HEK293 (cell line): ENCODE data around the gene LEFTY1.

Experiments used
- CTCF ChIA-PET: fragments of 350-600 bp; formaldehyde crosslinking; extraction: SDS; loops from one replicate; lab custom pipeline; 2021; ENCODE audit warnings: antibody characterized with exemption; lab: Yijun Ruan, JAX
- POLR2A ChIA-PET: fragments of 300-600 bp; formaldehyde crosslinking; extraction: SDS; loops from one replicate; lab custom pipeline; 2020; ENCODE audit warnings: antibody characterized with exemption, inconsistent platforms; lab: Yijun Ruan, JAX
- H3K27ac ChIP-seq: fragments of 200-500 bp; sonication (Bioruptor generic); 2 replicates; pipeline ENCODE4 v1.5.1; 2014; ENCODE audit warnings: low read depth, low read length, control low read depth, inconsistent platforms; ENCODE audit errors: extremely low read depth
- H3K36me3 ChIP-seq, 2 experiments: fragments of 200-500 bp in 1 of 2; sonication (Bioruptor generic) in 1 of 2; 1 replicate in 1 of 2; 2 replicates in 1 of 2; pipeline ENCODE4 v1.5.1; 2014 to 2017; ENCODE audit warnings: inconsistent platforms in 2 of 2, low read length in 2 of 2; ENCODE audit not compliant: control insufficient read depth in 2 of 2, insufficient read depth in 1 of 2
- H3K4me1 ChIP-seq: fragments of 200-500 bp; sonication (Bioruptor generic); 2 replicates; pipeline ENCODE4 v1.5.1; 2014; ENCODE audit warnings: mild to moderate bottlenecking, low read length, inconsistent platforms; ENCODE audit not compliant: control insufficient read depth, insufficient read depth
- H3K4me3 ChIP-seq: 2 replicates; pipeline ENCODE4 v1.5.1; 2011; ENCODE audit warnings: low read depth, mild to moderate bottlenecking, control low read depth, low read length, moderate library complexity
- H3K9me3 ChIP-seq: fragments of 200-500 bp; sonication (Bioruptor generic); 2 replicates; pipeline ENCODE4 v1.5.1; 2014; ENCODE audit warnings: low read depth, low read length, inconsistent platforms; ENCODE audit not compliant: control insufficient read depth, insufficient read depth
- EGR2 ChIP-seq: fragments of 450-650 bp; formaldehyde crosslinking; IDR thresholded peaks from 2 replicates; pipeline ENCODE4 v1.5.1; 2016; ENCODE audit warnings: low read depth, missing biosample characterization, missing genetic modification characterization
- HOXD13 ChIP-seq: sonication (generic); formaldehyde crosslinking; IDR thresholded peaks from 2 replicates; pipeline ENCODE4 v1.8.0; 2022; ENCODE audit warnings: missing genetic modification reagents, borderline replicate concordance
- IKZF3 ChIP-seq: fragments of 450-650 bp; IDR thresholded peaks from 2 replicates; pipeline ENCODE4 v1.5.0; 2018; ENCODE audit warnings: missing biosample characterization, mild to moderate bottlenecking, missing genetic modification characterization, moderate library complexity
- INSM2 ChIP-seq: fragments of 450-650 bp; formaldehyde crosslinking; IDR thresholded peaks from 2 replicates; pipeline ENCODE4 v1.5.1; 2016; ENCODE audit warnings: missing biosample characterization, missing genetic modification characterization
- MYNN ChIP-seq: fragments of 450-650 bp; formaldehyde crosslinking; IDR thresholded peaks from 2 replicates; pipeline ENCODE4 v1.5.1; 2016; ENCODE audit warnings: missing biosample characterization, missing genetic modification characterization, borderline replicate concordance
- REPIN1 ChIP-seq: fragments of 450-650 bp; formaldehyde crosslinking; IDR thresholded peaks from 2 replicates; pipeline ENCODE4 v1.5.1; 2017; ENCODE audit warnings: missing biosample characterization, missing genetic modification characterization, low read depth
- SP7 ChIP-seq: fragments of 450-650 bp; formaldehyde crosslinking; IDR thresholded peaks from 2 replicates; pipeline ENCODE4 v1.5.1; 2016; ENCODE audit warnings: missing biosample characterization, missing genetic modification characterization
- WT1 ChIP-seq: fragments of 450-650 bp; formaldehyde crosslinking; IDR thresholded peaks from 2 replicates; pipeline ENCODE4 v1.5.1; 2016; ENCODE audit warnings: missing biosample characterization, missing genetic modification characterization
- ZBTB8A ChIP-seq: fragments of 450-650 bp; formaldehyde crosslinking; IDR thresholded peaks from 2 replicates; pipeline ENCODE4 v1.5.1; 2016; ENCODE audit warnings: missing biosample characterization, missing genetic modification characterization
- ZEB2 ChIP-seq: fragments of 450-650 bp; formaldehyde crosslinking; IDR thresholded peaks from 2 replicates; pipeline ENCODE4 v1.5.1; 2016; ENCODE audit warnings: missing biosample characterization, missing genetic modification characterization
- ZFHX2 ChIP-seq: fragments of 450-650 bp; formaldehyde crosslinking; conservative IDR thresholded peaks from 2 replicates; pipeline ENCODE4 v1.5.1; 2016; ENCODE audit warnings: missing biosample characterization, missing genetic modification characterization
- ZFP69B ChIP-seq: fragments of 450-650 bp; formaldehyde crosslinking; IDR thresholded peaks from 2 replicates; pipeline ENCODE4 v1.5.1; 2016; ENCODE audit warnings: missing biosample characterization, missing genetic modification characterization
- ZNF157 ChIP-seq: fragments of 450-650 bp; formaldehyde crosslinking; IDR thresholded peaks from 2 replicates; pipeline ENCODE4 v1.5.1; 2016; ENCODE audit warnings: missing biosample characterization, missing genetic modification characterization
- ZNF169 ChIP-seq: fragments of 450-650 bp; formaldehyde crosslinking; IDR thresholded peaks from 2 replicates; pipeline ENCODE4 v1.5.1; 2016; ENCODE audit warnings: missing biosample characterization, missing genetic modification characterization
- ZNF214 ChIP-seq: fragments of 450-650 bp; formaldehyde crosslinking; IDR thresholded peaks from 2 replicates; pipeline ENCODE4 v1.5.1; 2017; ENCODE audit warnings: missing biosample characterization, mild to moderate bottlenecking, missing genetic modification characterization, borderline replicate concordance
- ZNF362 ChIP-seq: fragments of 450-650 bp; formaldehyde crosslinking; IDR thresholded peaks from 2 replicates; pipeline ENCODE4 v1.5.1; 2016; ENCODE audit warnings: missing biosample characterization, missing genetic modification characterization
- ZNF426 ChIP-seq: fragments of 450-650 bp; formaldehyde crosslinking; IDR thresholded peaks from 2 replicates; pipeline ENCODE4 v1.5.1; 2017; ENCODE audit warnings: missing biosample characterization, missing genetic modification characterization, mild to moderate bottlenecking, inconsistent platforms, moderate library complexity
- ZNF571 ChIP-seq: fragments of 450-650 bp; formaldehyde crosslinking; IDR thresholded peaks from 2 replicates; pipeline ENCODE4 v1.5.0; 2017; ENCODE audit warnings: missing biosample characterization, missing genetic modification characterization
- ZNF621 ChIP-seq: fragments of 450-650 bp; formaldehyde crosslinking; IDR thresholded peaks from 2 replicates; pipeline ENCODE4 v1.5.1; 2017; ENCODE audit warnings: missing biosample characterization, missing genetic modification characterization
- ZNF707 ChIP-seq: fragments of 450-650 bp; formaldehyde crosslinking; IDR thresholded peaks from 2 replicates; pipeline ENCODE4 v1.5.1; 2016; ENCODE audit warnings: missing biosample characterization, missing genetic modification characterization
- ZNF791 ChIP-seq: fragments of 450-650 bp; formaldehyde crosslinking; IDR thresholded peaks from 2 replicates; pipeline ENCODE4 v1.5.1; 2016; ENCODE audit warnings: missing biosample characterization, missing genetic modification characterization
- ZSCAN23 ChIP-seq: fragments of 450-650 bp; formaldehyde crosslinking; IDR thresholded peaks from 2 replicates; pipeline ENCODE4 v1.5.1; 2016; ENCODE audit warnings: missing biosample characterization, missing genetic modification characterization
- ZXDB ChIP-seq: fragments of 450-650 bp; formaldehyde crosslinking; IDR thresholded peaks from 2 replicates; pipeline ENCODE4 v1.5.1; 2016; ENCODE audit warnings: missing biosample characterization, missing genetic modification characterization

Gene LEFTY1

GRCh38 chr1:225861834-225862580 is 26.9 kb downstream of the LEFTY1 start:
- Histone ChIP-seq H3K9me3 (no peaks in the 10 kb centered on the region), H3K27ac (no peak overlapping the region), H3K4me3 (no peak overlapping the region), H3K36me3 (peaks cover 7 to 62% of the 10 kb centered on the region in 2 experiments; a peak in 2 of 3 replicates), H3K4me1 (0 out of 2 replicates have a peak, but pooled peaks cover 3% of the 10 kb centered on the region)
- TF ChIP-seq ZNF157 (tag by site-specific recombination) = no peak
- peak; percentile 69 for TF ChIP-seq ZFHX2 (tag by site-specific recombination)
- no peak for TF ChIP-seq ZNF571 (tag by site-specific recombination)
- TF ChIP-seq WT1 = no peak
- TF ChIP-seq IKZF3 (tag by site-specific recombination) = no peak
- no peak for TF ChIP-seq ZNF362 (tag by site-specific recombination)
- no peak for TF ChIP-seq ZNF707 (tag by site-specific recombination)
- TF ChIP-seq MYNN (tag by site-specific recombination) = no peak
- TF ChIP-seq ZNF791 (tag by site-specific recombination) = no peak
- TF ChIP-seq EGR2 (tag by site-specific recombination) = peak; percentile 93
- no peak for TF ChIP-seq ZNF214 (tag by site-specific recombination)
- TF ChIP-seq SP7 = no peak
- TF ChIP-seq ZEB2 = no peak
- no peak for TF ChIP-seq ZBTB8A
- TF ChIP-seq ZSCAN23 = no peak
- no peak for TF ChIP-seq INSM2 (tag by site-specific recombination)
- POLR2A ChIA-PET = no interaction called here
- CTCF ChIA-PET = interaction anchor here (0.5 kb wide), 1 partner anchor 380 kb away, joined by 3 read pairs; no protein-coding TSS in a partner anchor

DNA sequence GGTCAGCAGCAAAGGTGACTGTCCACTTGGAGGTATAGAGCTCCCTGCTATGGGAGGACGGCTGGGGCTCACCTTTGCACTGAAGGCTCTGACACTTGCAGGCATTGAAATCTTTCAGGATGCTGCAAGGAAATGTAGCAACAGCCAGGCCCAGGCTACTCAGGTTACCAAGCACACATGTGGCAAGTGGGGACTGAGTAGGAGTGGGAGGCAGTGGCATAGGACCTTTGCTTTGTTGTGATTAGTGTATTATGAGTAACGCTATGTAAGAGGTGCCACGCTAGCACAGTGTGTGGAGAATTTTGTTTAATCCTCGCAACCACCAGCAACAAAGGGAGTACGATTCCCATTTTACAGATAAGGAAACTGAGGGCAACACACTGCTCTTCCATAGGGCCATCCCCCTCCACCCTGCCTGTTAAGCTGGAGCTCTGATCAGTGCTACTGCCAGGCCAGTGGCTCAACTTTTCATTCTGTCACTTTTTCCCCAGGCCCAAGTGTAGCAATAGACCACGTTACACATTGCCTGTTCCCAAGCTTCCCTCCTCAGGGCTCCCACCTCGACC is 28.0 kb downstream of the LEFTY1 start:
- H3K9me3 ChIP-seq = no peaks in the 10 kb centered on the region
- H3K4me1 ChIP-seq = 0 out of 2 replicates have a peak, but pooled peaks cover 3% of the 10 kb centered on the region
- ChIA-PET CTCF (interaction anchor here (1.8 kb wide), 1 partner anchor 386 kb away, joined by 11 read pairs; no protein-coding TSS in a partner anchor), POLR2A (interaction anchor here (0.8 kb wide), 1 partner anchor 421 kb away, joined by 4 read pairs; no protein-coding TSS in a partner anchor)
- TF ChIP-seq ZFP69B (tag by site-specific recombination) (no peak), ZXDB (tag by site-specific recombination) (no peak), ZNF426 (tag by site-specific recombination) (no peak), ZNF169 (tag by site-specific recombination) (no peak), REPIN1 (tag by site-specific recombination) (no peak), ZFHX2 (tag by site-specific recombination) (peak; percentile 52; the same call in 1 of the 2 replicates), ZNF621 (tag by site-specific recombination) (no peak), ZNF791 (tag by site-specific recombination) (no peak), HOXD13 (CRISPR knock-in tag) (0 out of 2 replicates have a peak, but pooled peaks have one; percentile 20), EGR2 (tag by site-specific recombination) (peak; percentile 73)
- peaks cover 7 to 60% of the 10 kb centered on the region in 2 experiments; a peak in 2 of 3 replicates for H3K36me3 ChIP-seq
- no peak overlapping the region for H3K27ac ChIP-seq
- no peak overlapping the region for H3K4me3 ChIP-seq
